GM12873 (cell line): ENCODE measurements around the gene TIMM50.
A peak's percentile ranks its signal among the peaks of the same experiment; 100 is the strongest.

Experiments
- TF ChIP-seq, protein P1 (sequence below): IDR thresholded peaks from 2 replicates; pipeline ENCODE4 v1.5.1; 2012; ENCODE audit warnings: low read depth, mild to moderate bottlenecking, moderate library complexity, low read length, control low read depth; ENCODE audit not compliant: insufficient read depth; ENCODE audit errors: missing control alignments

Gene TIMM50

DNA sequence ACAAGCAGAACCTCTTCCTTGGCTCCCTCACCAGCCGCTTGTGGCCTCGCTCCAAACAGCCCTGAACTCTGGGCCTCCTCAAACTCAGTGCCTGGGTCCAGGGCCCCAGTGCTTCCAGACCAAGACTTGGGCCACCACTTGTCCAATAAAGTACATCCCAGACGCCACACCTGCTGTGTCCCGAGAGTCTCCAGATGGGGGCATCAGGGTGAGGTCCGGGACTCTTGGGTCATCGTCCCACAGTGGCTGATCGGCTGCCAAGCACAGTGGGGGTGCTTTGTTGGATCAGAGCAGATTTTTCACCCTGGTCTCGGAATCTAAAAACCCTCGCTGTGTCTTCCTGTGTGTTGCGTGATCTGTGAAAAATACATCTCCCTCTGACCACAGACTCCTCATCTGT, 9.1 kb downstream of the TIMM50 start:
- TF ChIP-seq, protein P1, sequence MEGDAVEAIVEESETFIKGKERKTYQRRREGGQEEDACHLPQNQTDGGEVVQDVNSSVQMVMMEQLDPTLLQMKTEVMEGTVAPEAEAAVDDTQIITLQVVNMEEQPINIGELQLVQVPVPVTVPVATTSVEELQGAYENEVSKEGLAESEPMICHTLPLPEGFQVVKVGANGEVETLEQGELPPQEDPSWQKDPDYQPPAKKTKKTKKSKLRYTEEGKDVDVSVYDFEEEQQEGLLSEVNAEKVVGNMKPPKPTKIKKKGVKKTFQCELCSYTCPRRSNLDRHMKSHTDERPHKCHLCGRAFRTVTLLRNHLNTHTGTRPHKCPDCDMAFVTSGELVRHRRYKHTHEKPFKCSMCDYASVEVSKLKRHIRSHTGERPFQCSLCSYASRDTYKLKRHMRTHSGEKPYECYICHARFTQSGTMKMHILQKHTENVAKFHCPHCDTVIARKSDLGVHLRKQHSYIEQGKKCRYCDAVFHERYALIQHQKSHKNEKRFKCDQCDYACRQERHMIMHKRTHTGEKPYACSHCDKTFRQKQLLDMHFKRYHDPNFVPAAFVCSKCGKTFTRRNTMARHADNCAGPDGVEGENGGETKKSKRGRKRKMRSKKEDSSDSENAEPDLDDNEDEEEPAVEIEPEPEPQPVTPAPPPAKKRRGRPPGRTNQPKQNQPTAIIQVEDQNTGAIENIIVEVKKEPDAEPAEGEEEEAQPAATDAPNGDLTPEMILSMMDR = no peak

DNA sequence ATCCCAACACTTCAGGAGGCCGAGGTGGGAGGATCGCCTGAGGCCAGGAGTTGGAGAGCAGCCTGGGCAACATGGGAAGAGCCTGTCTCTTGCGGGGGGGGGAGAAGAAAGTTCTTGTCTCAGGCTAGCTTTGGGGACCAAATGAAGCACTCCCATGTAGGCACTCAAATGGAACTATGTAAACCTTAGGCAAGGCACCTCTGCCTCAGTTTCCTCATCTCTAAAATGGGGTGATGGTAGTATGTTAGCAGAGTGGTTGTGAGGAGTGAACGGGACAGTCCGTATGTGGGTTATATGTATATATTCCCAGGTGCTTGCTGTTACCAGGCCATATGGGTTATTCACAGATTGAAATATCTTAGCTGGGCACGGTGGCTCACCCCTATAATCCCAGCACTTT, 11.6 kb downstream of the TIMM50 start:
- TF ChIP-seq, protein P1 = no peak

DNA sequence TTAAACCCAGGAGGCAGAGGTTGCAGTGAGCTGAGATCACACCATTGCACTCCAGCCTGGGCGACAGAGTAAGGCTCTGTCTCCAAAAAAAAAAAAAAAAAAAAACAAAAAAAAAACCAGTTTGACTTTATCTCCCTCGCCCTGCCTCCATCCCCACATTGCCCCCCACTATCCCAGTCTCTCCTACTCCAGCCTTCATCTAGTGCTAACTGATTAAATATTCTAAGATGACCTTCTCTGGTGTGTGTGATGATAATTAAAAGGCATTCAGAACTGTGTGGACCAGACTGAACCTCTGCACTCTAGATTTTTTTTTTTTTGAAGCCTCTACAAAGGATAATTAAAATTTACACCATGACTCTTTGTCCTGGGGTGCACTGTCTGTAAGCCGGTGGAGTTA, 12.2 kb downstream of the TIMM50 start:
- TF ChIP-seq, protein P1 = no peak

DNA sequence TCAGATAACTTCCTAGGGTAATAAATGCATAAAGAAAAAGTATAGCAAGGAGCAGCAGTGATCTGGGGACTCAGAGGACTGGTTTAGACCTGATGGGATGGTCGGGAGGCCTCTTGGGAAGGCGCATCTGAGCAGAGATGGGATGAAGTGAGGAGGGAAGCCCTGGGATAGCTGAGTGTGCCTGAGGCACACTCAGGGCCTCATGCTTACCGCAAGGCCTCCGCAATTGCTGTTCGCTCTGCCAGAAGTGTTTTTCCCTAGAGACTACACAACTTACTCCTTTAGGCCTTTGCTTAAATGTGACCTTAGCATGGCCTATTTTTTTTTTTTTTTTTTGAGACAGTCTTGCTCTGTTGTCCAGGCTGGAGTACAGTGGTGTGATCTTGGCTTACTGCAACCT, 14.0 kb downstream of the TIMM50 start:
- TF ChIP-seq, protein P1 = no peak

DNA sequence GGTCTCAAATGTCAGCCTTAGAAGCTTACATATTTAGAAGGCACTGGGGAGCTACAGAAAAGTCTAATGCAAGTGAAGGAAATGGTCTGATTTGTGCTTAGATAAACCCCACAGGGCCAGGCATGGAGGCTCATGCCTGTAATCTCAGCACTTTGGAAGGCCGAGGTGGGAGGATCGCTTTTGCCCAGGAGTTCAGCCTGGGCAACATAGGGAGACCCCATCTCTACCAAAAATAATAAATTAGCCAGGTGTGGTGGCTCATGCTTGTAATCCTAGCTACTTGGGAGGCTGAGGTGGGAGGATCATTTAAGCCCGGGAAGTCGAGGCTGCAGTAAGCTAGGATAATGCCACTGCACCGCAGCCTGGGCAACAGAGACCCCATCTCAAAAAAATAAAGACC, 15.4 kb downstream of the TIMM50 start:
- TF ChIP-seq, protein P1 = no peak

DNA sequence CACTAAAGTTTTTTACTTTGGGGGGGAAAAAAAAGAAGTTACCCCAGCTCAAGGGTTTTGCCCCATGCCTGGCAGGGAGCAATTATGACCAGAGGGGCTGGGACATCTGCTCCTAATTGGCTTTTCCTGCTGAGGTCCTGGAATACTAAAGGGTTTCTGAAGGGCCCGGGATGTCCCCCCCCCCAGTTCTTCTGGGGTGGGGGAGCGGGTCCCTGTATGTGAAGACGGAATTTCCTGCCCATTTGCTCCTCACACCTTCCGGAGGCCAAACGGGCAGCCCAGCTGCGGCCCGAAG, 17.0 kb downstream of the TIMM50 start:
- TF ChIP-seq, protein P1 = no peak

DNA sequence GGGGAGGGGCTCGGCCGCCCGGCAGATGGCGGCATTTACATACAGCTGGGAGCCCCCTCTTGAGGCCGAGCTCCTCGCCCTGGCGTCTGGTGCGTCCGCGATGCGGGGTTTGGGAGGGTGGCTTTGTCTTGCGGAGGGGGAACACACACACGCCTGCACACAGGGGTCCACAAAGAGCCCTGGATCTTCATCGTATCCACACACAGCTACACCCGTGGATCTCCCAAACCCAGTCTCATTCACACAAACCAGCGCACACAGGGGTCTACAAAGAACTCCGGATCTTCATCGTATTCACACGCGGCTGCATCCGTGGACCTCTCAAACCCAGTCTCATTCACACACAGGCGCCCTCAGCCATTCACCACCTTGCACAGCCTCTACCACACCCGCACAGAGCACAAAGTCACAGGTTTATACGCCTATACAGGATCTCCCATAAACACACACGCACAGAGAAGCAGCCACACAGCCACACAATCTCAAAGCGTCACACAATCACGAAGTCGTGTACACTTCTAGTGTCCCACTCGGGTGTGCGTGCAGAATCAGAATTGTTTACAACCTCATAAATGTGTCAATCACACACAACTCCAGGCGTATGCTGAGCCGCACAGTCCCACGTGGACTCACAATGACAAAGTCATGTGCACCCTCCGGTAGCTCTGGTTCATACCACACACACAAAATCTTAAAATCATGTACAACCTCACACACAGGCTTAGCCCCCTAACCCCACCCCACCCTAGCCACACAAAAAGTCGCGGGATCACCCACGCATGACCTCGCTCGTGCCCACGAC, 17.6 kb downstream of the TIMM50 start:
- TF ChIP-seq, protein P1 = peak; percentile 31
